Measurements from ENCODE around the gene SNAP29. TPM values are rescaled to one million over a fixed set of nuclear protein-coding genes. Genes with fewer than 3 reads are reported as not detected.
"Not testable (repeated sequence)": the region's sequence is repeated elsewhere in the genome, so short reads cannot be mapped to it uniquely, and the experiment has no call there.

Gene SNAP29
- total RNA-seq, 4 donors from 2014 or later, result 8.0 to 25.5 (median 20.3) TPM

DNA sequence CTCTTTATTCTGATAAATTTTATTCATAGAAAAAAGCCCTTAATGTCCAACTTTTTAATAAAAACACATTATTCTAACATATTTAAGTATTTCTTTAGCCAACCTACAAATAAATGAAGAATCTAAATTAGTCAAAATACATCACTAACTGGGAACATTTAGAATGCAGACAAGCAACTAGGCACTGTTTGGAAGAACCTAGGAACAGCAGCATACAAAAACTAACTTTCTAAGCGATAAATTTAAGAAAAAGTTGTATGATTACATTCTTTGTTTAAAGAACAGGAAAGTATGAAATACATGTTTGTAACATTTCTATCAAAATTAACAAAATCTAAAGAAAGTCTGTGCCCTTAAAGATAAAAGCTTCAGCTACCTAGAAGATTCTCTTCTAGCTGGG lies 35.5 kb upstream of the SNAP29 start:
- in situ Hi-C loops (cut with MboI; ENCODE audit: low pct_ligation_motif_present in 1 of 4, low pct_unique_long_range_greater_than_20kb in 1 of 4, low sequenced_read_pairs in 3 of 4) (no loop called here), intact Hi-C loops (cut with DNase I; ENCODE audit: low total_unique reads) (no loop called here)
- Histone ChIP-seq H3K27me3 (no peaks in the 10 kb centered on the region), H3K27ac (no peak overlapping the region), H3K4me3 (no peak overlapping the region), H3K36me3 (peaks cover 0 to 37% (median 10%) of the 10 kb centered on the region in 4 donors), H3K9me3 (no peaks in the 10 kb centered on the region), H3K4me1 (peaks cover 0 to 5% (median 0%) of the 10 kb centered on the region in 4 donors)
- DNase-seq, result no peak
- no peak for TF ChIP-seq POLR2AphosphoS5 (IDR thresholded peaks at IDR 0.05)
- TF ChIP-seq EP300 (IDR thresholded peaks at IDR 0.05; ENCODE audit: low read depth), result no peak
- TF ChIP-seq POLR2A (IDR thresholded peaks at IDR 0.05), result no peak
- TF ChIP-seq, protein P1, sequence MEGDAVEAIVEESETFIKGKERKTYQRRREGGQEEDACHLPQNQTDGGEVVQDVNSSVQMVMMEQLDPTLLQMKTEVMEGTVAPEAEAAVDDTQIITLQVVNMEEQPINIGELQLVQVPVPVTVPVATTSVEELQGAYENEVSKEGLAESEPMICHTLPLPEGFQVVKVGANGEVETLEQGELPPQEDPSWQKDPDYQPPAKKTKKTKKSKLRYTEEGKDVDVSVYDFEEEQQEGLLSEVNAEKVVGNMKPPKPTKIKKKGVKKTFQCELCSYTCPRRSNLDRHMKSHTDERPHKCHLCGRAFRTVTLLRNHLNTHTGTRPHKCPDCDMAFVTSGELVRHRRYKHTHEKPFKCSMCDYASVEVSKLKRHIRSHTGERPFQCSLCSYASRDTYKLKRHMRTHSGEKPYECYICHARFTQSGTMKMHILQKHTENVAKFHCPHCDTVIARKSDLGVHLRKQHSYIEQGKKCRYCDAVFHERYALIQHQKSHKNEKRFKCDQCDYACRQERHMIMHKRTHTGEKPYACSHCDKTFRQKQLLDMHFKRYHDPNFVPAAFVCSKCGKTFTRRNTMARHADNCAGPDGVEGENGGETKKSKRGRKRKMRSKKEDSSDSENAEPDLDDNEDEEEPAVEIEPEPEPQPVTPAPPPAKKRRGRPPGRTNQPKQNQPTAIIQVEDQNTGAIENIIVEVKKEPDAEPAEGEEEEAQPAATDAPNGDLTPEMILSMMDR (IDR thresholded peaks at IDR 0.05), result no peak
- 92 to 98% methylated on average over 1 of the region's 1 CpG for WGBS, 2 donors (ENCODE audit: low coverage in 1 of 2)

DNA sequence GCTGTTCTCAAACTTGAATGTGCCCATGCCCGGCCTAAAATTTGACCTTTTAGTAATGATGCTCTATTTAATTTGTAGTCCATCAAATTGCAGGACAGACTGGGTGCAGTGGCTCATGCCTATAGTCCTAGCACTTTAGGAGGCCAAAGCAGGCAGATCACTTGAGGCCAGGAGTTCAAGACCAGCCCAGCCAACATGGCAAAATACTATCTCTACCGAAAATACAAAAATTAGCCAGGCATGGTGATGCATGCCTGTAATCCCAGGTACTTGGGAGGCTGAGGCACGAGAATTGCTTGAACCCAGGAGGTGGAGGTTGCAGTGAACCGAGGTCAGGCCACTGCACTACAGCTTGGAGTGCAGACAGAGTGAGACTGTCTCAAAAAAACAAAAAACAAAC lies 33.6 kb upstream of the SNAP29 start:
- in situ Hi-C loops (cut with MboI; ENCODE audit: low pct_ligation_motif_present in 1 of 4, low pct_unique_long_range_greater_than_20kb in 1 of 4, low sequenced_read_pairs in 3 of 4); H3K27ac ChIP-seq; H3K4me3 ChIP-seq; H3K27me3 ChIP-seq; H3K4me1 ChIP-seq; intact Hi-C loops (cut with DNase I; ENCODE audit: low total_unique reads); DNase-seq; H3K9me3 ChIP-seq: not testable (repeated sequence)
- 95 to 96% methylated on average over 2 to 4 of the region's 4 CpGs for WGBS, 2 donors (ENCODE audit: low coverage in 1 of 2)
- peaks cover 0 to 35% (median 10%) of the 10 kb centered on the region in 4 donors for H3K36me3 ChIP-seq

DNA sequence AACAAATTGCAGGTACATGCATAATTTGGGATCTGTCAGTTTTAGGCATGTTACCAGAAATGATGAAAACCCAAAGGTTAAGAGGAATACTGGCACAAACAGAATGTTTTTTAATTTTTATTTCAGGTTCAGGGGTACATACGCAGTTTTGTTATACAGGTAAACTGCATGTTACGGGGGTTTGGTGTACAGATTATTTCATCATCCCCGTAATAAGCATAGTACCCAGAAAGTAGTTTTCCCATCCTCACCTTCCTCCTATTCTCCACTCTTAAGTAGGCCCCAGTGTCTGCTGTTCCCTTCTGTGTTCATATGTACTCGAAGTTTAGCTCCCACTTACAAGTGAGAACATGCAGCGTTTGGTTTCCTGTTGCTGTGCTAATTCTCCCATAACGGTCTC lies 33.2 kb upstream of the SNAP29 start:
- no peak for DNase-seq
- H3K36me3 ChIP-seq, result peaks cover 0 to 35% (median 12%) of the 10 kb centered on the region in 4 donors
- 96 to 98% methylated on average over 5 to 6 of the region's 6 CpGs for WGBS, 2 donors (ENCODE audit: low coverage in 1 of 2)
- no peaks in the 10 kb centered on the region for H3K27me3 ChIP-seq
- H3K9me3 ChIP-seq, result no peaks in the 10 kb centered on the region
- in situ Hi-C loops (cut with MboI; ENCODE audit: low pct_ligation_motif_present in 1 of 4, low pct_unique_long_range_greater_than_20kb in 1 of 4, low sequenced_read_pairs in 3 of 4) (no loop called here), intact Hi-C loops (cut with DNase I; ENCODE audit: low total_unique reads) (no loop called here)
- H3K4me3 ChIP-seq, result no peak overlapping the region
- TF ChIP-seq POLR2AphosphoS5 (IDR thresholded peaks at IDR 0.05), result no peak
- TF ChIP-seq, protein P1 (IDR thresholded peaks at IDR 0.05), result no peak
- TF ChIP-seq POLR2A (IDR thresholded peaks at IDR 0.05), result no peak
- TF ChIP-seq EP300 (IDR thresholded peaks at IDR 0.05; ENCODE audit: low read depth), result no peak
- H3K4me1 ChIP-seq, result peaks cover 0 to 5% (median 0%) of the 10 kb centered on the region in 4 donors
- H3K27ac ChIP-seq, result no peak overlapping the region

DNA sequence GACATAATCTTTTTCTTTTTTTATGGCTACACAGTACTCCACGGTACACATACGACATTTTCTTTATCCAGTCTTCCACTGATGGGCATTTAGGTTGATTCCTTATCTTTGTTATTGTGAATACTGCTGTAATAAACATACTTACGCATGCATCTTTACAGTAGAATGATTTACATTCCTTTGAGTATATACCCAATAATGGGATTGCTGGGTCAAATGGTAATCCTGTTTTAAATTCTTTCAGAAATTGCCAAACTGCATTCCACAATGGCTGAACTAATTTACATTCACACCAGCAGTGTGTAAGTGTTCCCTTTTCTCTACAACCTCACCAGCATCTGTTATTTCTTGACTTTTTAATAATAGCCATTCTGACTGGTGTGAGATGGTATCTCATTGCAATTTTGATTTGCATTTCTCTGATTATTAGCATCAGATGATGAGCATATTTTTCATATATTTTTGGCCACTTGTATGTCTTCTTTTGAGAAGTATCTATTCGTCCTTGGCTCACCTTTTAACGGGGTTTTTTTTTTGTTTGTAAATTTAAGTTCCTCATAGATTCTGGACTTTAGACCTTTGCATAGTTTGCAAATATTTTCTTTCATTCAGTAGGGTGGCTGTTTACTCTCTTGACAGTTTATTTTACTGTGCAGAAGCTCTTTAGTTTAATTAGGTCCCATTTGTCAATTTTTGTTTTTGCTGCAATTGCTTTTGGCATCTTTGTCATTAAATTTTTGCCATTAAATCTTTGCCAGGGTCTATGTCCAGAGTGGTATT lies 32.2 kb upstream of the SNAP29 start:
- H3K36me3 ChIP-seq, result peaks cover 0 to 38% (median 12%) of the 10 kb centered on the region in 4 donors
- H3K4me1 ChIP-seq; H3K9me3 ChIP-seq; intact Hi-C loops (cut with DNase I; ENCODE audit: low total_unique reads); DNase-seq; in situ Hi-C loops (cut with MboI; ENCODE audit: low pct_ligation_motif_present in 1 of 4, low pct_unique_long_range_greater_than_20kb in 1 of 4, low sequenced_read_pairs in 3 of 4); H3K27me3 ChIP-seq; H3K4me3 ChIP-seq; H3K27ac ChIP-seq: not testable (repeated sequence)
- WGBS, 2 donors (ENCODE audit: low coverage in 1 of 2), result 79% methylated on average over 5 of the region's 5 CpGs

DNA sequence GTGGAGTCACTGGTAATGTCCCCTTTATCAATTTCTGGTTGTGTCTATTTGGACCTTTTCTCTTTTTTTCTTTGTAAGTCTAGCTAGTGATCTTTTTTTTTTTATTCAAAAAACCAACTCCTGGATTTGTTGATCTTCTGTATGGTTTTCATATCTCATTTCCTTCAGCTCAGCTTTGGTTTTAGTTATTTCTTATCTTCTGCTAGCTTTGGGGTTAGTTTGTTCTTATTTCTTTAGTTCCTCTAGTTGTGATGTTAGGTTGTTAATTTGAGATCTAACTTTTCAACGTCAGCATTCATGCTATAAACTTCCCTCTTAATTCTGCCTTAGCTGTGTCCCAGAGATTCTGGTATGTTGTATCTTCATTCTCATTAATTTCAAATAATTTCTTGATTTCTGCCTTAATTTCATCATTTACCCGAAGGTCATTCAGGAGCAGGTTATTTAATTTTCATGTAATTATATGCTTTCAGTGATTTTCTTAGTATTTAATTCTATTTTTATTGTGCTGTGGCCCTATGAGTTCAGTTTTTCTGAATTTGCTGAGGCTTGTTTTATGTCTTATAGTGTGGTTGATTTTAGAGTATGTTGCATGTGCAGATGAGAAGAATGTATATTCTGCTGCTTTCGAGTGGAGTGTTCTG lies 29.2 kb upstream of the SNAP29 start:
- TF ChIP-seq EP300 (IDR thresholded peaks at IDR 0.05; ENCODE audit: low read depth) (no peak), POLR2A (IDR thresholded peaks at IDR 0.05) (no peak), POLR2AphosphoS5 (IDR thresholded peaks at IDR 0.05) (no peak)
- TF ChIP-seq, protein P1 (IDR thresholded peaks at IDR 0.05), result no peak
- Histone ChIP-seq H3K4me1 (peaks cover 0 to 5% (median 0%) of the 10 kb centered on the region in 4 donors), H3K27ac (no peak overlapping the region), H3K4me3 (no peak overlapping the region), H3K9me3 (no peaks in the 10 kb centered on the region), H3K27me3 (no peaks in the 10 kb centered on the region), H3K36me3 (peaks cover 0 to 47% (median 13%) of the 10 kb centered on the region in 4 donors)
- DNase-seq, result no peak
- in situ Hi-C loops (cut with MboI; ENCODE audit: low pct_ligation_motif_present in 1 of 4, low pct_unique_long_range_greater_than_20kb in 1 of 4, low sequenced_read_pairs in 3 of 4), result no loop called here
- intact Hi-C loops (cut with DNase I; ENCODE audit: low total_unique reads), result no loop called here
- 92 to 95% methylated on average over 3 of the region's 3 CpGs for WGBS, 2 donors (ENCODE audit: low coverage in 1 of 2)

Data from transverse colon (tissue), 4 donors.